Kidney capillary endothelial cell (primary cell): Measurements from ENCODE around the gene YWHAE.
"Not testable (repeated sequence)": the region's sequence is repeated elsewhere in the genome, so short reads cannot be mapped to it uniquely, and the experiment has no call there.

Experiments
- DNase-seq: peaks from one replicate; pipeline ENCODE4 v3.0.0-alpha.2; 2018; ENCODE audit warnings: low spot score

The YWHAE gene

GRCh38 chr17:1399679-1400512 lies at the start of gene YWHAE:
Gene YWHAE, minus strand, starts transcription at chr17:1400222. Its CDS starts 112 bp downstream, at chr17:1400110.
- peak; percentile 94 for DNase-seq

GRCh38 chr17:1449412-1449967 lies 49.5 kb upstream of the YWHAE start:
- DNase-seq = no peak

- peak; percentile 92 for DNase-seq
Observed at GRCh38 chr17:1447052-1447451, 47.0 kb upstream of the YWHAE start.

GRCh38 chr17:1446201-1446600 lies 46.2 kb upstream of the YWHAE start:
- DNase-seq = no peak

GRCh38 chr17:1445695-1446094 lies 45.7 kb upstream of the YWHAE start:
- DNase-seq = not testable (repeated sequence)

GRCh38 chr17:1442721-1443120 lies 42.7 kb upstream of the YWHAE start:
- DNase-seq = not testable (repeated sequence)

- DNase-seq = no peak
Observed at GRCh38 chr17:1442187-1442586, 42.2 kb upstream of the YWHAE start.

- DNase-seq = no peak
Observed at GRCh38 chr17:1440921-1441320, 40.9 kb upstream of the YWHAE start.

- no peak for DNase-seq
Observed at GRCh38 chr17:1438593-1439083, 38.6 kb upstream of the YWHAE start.

GRCh38 chr17:1435326-1435725 lies 35.3 kb upstream of the YWHAE start:
- DNase-seq = no peak

GRCh38 chr17:1434150-1434549 lies 34.1 kb upstream of the YWHAE start:
- no peak for DNase-seq

- DNase-seq = no peak
Observed at GRCh38 chr17:1431631-1432104, 31.6 kb upstream of the YWHAE start.

- DNase-seq = no peak
Observed at GRCh38 chr17:1423456-1424135, 23.6 kb upstream of the YWHAE start.

GRCh38 chr17:1422885-1423284 lies 22.9 kb upstream of the YWHAE start:
- DNase-seq = peak; percentile 99

- no peak for DNase-seq
Observed at GRCh38 chr17:1421470-1421869, 21.4 kb upstream of the YWHAE start.

GRCh38 chr17:1420981-1421380 lies 21.0 kb upstream of the YWHAE start:
- DNase-seq = no peak

- no peak for DNase-seq
Observed at GRCh38 chr17:1420163-1420562, 20.1 kb upstream of the YWHAE start.

- not testable (repeated sequence) for DNase-seq
Observed at GRCh38 chr17:1418476-1418875, 18.5 kb upstream of the YWHAE start.

- DNase-seq = no peak
Observed at GRCh38 chr17:1416414-1416813, 16.4 kb upstream of the YWHAE start.

- no peak for DNase-seq
Observed at GRCh38 chr17:1414634-1415033, 14.6 kb upstream of the YWHAE start.

- DNase-seq = no peak
Observed at GRCh38 chr17:1414001-1414574, 14.1 kb upstream of the YWHAE start.

GRCh38 chr17:1413281-1413791 lies 13.3 kb upstream of the YWHAE start:
- DNase-seq = no peak
